ENCODE measurements around the gene AIPL1.

GRCh38 chr17:6462692-6463091 is 27.8 kb upstream of the AIPL1 start:
- TF ChIP-seq POLR2A (IDR thresholded peaks at IDR 0.05; ENCODE audit: low read depth, low read length), result no peak
- TF ChIP-seq CTCF (conservative IDR thresholded peaks at IDR 0.05; ENCODE audit: low read depth, low read length), result no peak
- TF ChIP-seq SMC3 (IDR thresholded peaks at IDR 0.05; ENCODE audit: low read depth, low read length), result no peak
- no peak for TF ChIP-seq MAZ (IDR thresholded peaks at IDR 0.05; ENCODE audit: borderline replicate concordance, low read depth, low read length)
- TF ChIP-seq BHLHE40 (IDR thresholded peaks at IDR 0.05; ENCODE audit: low read depth, low read length), result no peak
- no peak for TF ChIP-seq RAD21 (IDR thresholded peaks at IDR 0.05; ENCODE audit: low read length)
